Trophoblast cell (in vitro differentiated cells and primary cell): Measurements from ENCODE around the gene BBS9.

Experiments used
- DNase-seq, 2 donors: peaks; one replicate each; pipeline ENCODE4 v3.0.0-alpha.2; 2016
- H2AFZ ChIP-seq: 2 replicates; pipeline ENCODE4 v1.6.1; 2013; ENCODE audit warnings: low read length, moderate library complexity, mild to moderate bottlenecking; ENCODE audit not compliant: insufficient read depth, poor library complexity
- H2AK5ac ChIP-seq: 2 replicates; pipeline ENCODE4 v1.6.1; 2013; ENCODE audit warnings: mild to moderate bottlenecking, low read length
- H2BK120ac ChIP-seq: 2 replicates; pipeline ENCODE4 v1.6.1; 2013; ENCODE audit warnings: low read length, mild to moderate bottlenecking, moderate library complexity; ENCODE audit not compliant: insufficient read depth, poor library complexity
- H2BK12ac ChIP-seq: 2 replicates; pipeline ENCODE4 v1.6.1; 2013; ENCODE audit warnings: mild to moderate bottlenecking, low read length, moderate library complexity
- H2BK5ac ChIP-seq: 2 replicates; pipeline ENCODE4 v1.6.1; 2013; ENCODE audit warnings: low read length, low read depth, moderate library complexity, mild to moderate bottlenecking; ENCODE audit not compliant: poor library complexity
- H3K14ac ChIP-seq: 2 replicates; pipeline ENCODE4 v1.6.1; 2013; ENCODE audit warnings: mild to moderate bottlenecking, low read length
- H3K18ac ChIP-seq: 2 replicates; pipeline ENCODE4 v1.6.1; 2013; ENCODE audit warnings: mild to moderate bottlenecking, low read length
- H3K23ac ChIP-seq: 2 replicates; pipeline ENCODE4 v1.6.1; 2013; ENCODE audit warnings: low read length
- H3K27ac ChIP-seq: 2 replicates; pipeline ENCODE4 v1.5.1; 2013; ENCODE audit warnings: low read depth, mild to moderate bottlenecking, inconsistent platforms, low read length, moderate library complexity
- H3K27me3 ChIP-seq: 2 replicates; pipeline ENCODE4 v1.6.1; 2013; ENCODE audit warnings: inconsistent platforms, mild to moderate bottlenecking, low read length, moderate library complexity; ENCODE audit not compliant: insufficient read depth
- H3K36me3 ChIP-seq, 2 experiments: 1 replicate in 1 of 2; 2 replicates in 1 of 2; pipeline ENCODE4 v1.6.1; 2013; ENCODE audit warnings: low read length in 2 of 2, mild to moderate bottlenecking in 2 of 2, moderate library complexity in 1 of 2; ENCODE audit not compliant: insufficient read depth in 2 of 2, control insufficient read depth in 1 of 2
- H3K4ac ChIP-seq: 2 replicates; pipeline ENCODE4 v1.6.1; 2013; ENCODE audit warnings: low read depth, mild to moderate bottlenecking, low read length, moderate library complexity
- H3K4me1 ChIP-seq, 2 experiments: 1 replicate in 1 of 2; 2 replicates in 1 of 2; pipeline ENCODE4 v1.6.1; 2013; ENCODE audit warnings: low read length in 2 of 2, mild to moderate bottlenecking in 2 of 2, moderate library complexity in 1 of 2; ENCODE audit not compliant: insufficient read depth in 2 of 2, control insufficient read depth in 1 of 2
- H3K4me2 ChIP-seq: 2 replicates; pipeline ENCODE4 v1.6.1; 2013; ENCODE audit warnings: inconsistent platforms, mild to moderate bottlenecking, low read length, moderate library complexity
- H3K4me3 ChIP-seq: 2 replicates; pipeline ENCODE4 v1.5.1; 2013; ENCODE audit warnings: mild to moderate bottlenecking, low read depth, low read length, inconsistent platforms
- H3K79me1 ChIP-seq: one replicate; pipeline ENCODE4 v1.6.1; 2013; ENCODE audit warnings: low read length
- H3K79me2 ChIP-seq: 2 replicates; pipeline ENCODE4 v1.6.1; 2013; ENCODE audit warnings: low read length, mild to moderate bottlenecking; ENCODE audit not compliant: control insufficient read depth, insufficient read depth, poor library complexity
- H3K9ac ChIP-seq: 2 replicates; pipeline ENCODE4 v1.6.1; 2013; ENCODE audit warnings: mild to moderate bottlenecking, low read length
- H3K9me3 ChIP-seq: 2 replicates; pipeline ENCODE4 v1.6.1; 2013; ENCODE audit warnings: low read depth, mild to moderate bottlenecking, control low read depth, inconsistent platforms, low read length; ENCODE audit not compliant: insufficient read depth
- H4K12ac ChIP-seq: 2 replicates; pipeline ENCODE4 v1.6.1; 2013; ENCODE audit warnings: low read depth, mild to moderate bottlenecking, low read length, moderate library complexity
- H4K8ac ChIP-seq: 2 replicates; pipeline ENCODE4 v1.6.1; 2013; ENCODE audit warnings: low read depth, mild to moderate bottlenecking, low read length, moderate library complexity
- H4K91ac ChIP-seq: one replicate; pipeline ENCODE4 v1.6.1; 2013; ENCODE audit warnings: low read depth, mild to moderate bottlenecking, low read length, moderate library complexity
- WGBS: extraction: QIAGEN DNeasy Blood & Tissue Kit; methylation state at CpG from one replicate; pipeline ENCODE4 v1.1.7; 2013; ENCODE audit warnings: missing lambda C conversion rate; ENCODE audit not compliant: insufficient read length, insufficient coverage; ENCODE audit errors: extremely low coverage; 5-methylcytosine and 5-hydroxymethylcytosine counted together

The BBS9 gene

DNA sequence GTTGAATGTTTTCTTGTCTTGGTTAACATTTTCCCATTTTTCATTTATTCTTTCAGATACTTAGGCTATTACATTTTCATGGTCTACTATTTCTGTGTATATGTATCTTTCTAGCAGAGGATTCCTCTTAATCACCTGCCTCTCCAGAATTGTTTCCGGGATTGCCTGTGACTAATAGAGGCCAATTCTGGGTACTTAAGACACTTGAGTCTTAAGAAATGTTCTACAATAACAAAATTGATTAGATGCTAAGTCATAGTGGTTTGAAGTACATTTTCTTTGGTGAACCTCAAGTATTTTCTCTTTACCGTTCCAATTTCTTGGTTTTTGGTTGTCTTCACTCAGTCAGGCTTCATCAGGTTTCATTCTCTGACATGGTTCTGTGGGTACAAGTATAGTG lies 26.4 kb downstream of the BBS9 start:
- H2BK120ac ChIP-seq, result no peak overlapping the region
- no peak overlapping the region for H3K14ac ChIP-seq
- H4K8ac ChIP-seq, result no peak overlapping the region
- H3K4ac ChIP-seq, result no peak overlapping the region
- no peaks in the 10 kb centered on the region for H3K4me1 ChIP-seq
- H3K9me3 ChIP-seq, result no peaks in the 10 kb centered on the region
- H3K79me1 ChIP-seq, result no peaks in the 10 kb centered on the region
- DNase-seq, result no peak
- no peak overlapping the region for H3K18ac ChIP-seq
- H2BK5ac ChIP-seq, result no peak overlapping the region
- H3K4me2 ChIP-seq, result no peak overlapping the region
- H3K9ac ChIP-seq, result no peak overlapping the region
- no peaks in the 10 kb centered on the region for H3K79me2 ChIP-seq
- H4K91ac ChIP-seq, result no peak overlapping the region
- H3K27me3 ChIP-seq, result no peaks in the 10 kb centered on the region
- WGBS, result no CpG with 5 or more reads among the region's 2 CpGs
- H2BK12ac ChIP-seq, result no peak overlapping the region
- H4K12ac ChIP-seq, result no peak overlapping the region
- no peak overlapping the region for H3K27ac ChIP-seq
- no peaks in the 10 kb centered on the region for H3K36me3 ChIP-seq
- H3K23ac ChIP-seq, result no peak overlapping the region
- H2AFZ ChIP-seq, result no peak overlapping the region
- H2AK5ac ChIP-seq, result no peak overlapping the region
- H3K4me3 ChIP-seq, result no peak overlapping the region

DNA sequence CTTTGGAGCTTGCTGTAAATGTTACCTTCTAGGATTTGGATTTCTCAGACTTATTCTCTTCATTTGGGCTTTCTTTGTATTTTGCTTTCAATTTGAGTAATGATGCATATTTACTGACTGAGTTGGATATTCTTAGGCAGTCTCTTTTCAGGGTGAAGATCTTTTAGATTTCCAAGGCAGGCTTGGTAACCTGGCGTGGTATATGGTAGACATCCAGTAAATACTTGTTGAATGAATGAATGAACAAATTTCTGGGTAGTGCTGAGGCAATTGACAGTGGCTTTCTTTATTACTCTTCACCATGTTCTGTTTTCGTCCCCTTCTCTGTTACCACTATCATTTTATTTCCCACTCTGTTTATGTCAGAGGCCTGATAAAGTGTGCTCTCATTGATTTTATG lies 27.1 kb downstream of the BBS9 start:
- Histone ChIP-seq H3K79me2 (no peaks in the 10 kb centered on the region), H2AFZ (no peak overlapping the region), H3K4me1 (no peaks in the 10 kb centered on the region), H3K79me1 (no peaks in the 10 kb centered on the region), H3K27me3 (no peaks in the 10 kb centered on the region), H3K4ac (no peak overlapping the region), H4K91ac (no peak overlapping the region), H3K4me3 (no peak overlapping the region), H3K9me3 (no peaks in the 10 kb centered on the region), H2AK5ac (no peak overlapping the region), H3K36me3 (no peaks in the 10 kb centered on the region), H4K8ac (no peak overlapping the region), H3K9ac (no peak overlapping the region), H3K14ac (no peak overlapping the region), H4K12ac (no peak overlapping the region), H3K18ac (no peak overlapping the region), H2BK12ac (no peak overlapping the region), H2BK5ac (no peak overlapping the region), H2BK120ac (no peak overlapping the region), H3K23ac (no peak overlapping the region), H3K27ac (no peak overlapping the region), H3K4me2 (no peak overlapping the region)
- WGBS, result no CpG with 5 or more reads among the region's 2 CpGs
- DNase-seq, result no peak

DNA sequence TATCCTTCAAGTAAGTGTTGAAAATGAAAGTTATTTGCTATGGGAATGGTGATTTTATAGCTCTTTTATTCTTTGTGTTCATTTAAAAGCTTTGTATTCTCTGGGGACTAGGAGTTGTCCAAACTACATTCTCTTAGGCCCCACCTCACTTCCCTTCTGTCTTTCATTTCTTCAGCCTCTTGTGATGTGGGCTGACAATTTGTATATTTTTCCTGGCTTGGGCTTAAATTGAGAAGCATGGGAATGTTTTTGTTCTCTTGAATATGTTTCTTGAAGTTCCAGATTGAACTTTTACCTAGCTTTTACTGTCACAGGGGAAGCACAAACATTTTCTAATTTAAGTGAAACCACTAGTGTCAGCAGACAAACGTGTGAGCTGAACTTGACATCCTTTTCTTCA lies 27.9 kb downstream of the BBS9 start:
- Histone ChIP-seq H4K12ac (no peak overlapping the region), H3K4ac (no peak overlapping the region), H3K14ac (no peak overlapping the region), H2AK5ac (no peak overlapping the region), H3K4me3 (no peak overlapping the region), H2BK12ac (no peak overlapping the region), H3K79me2 (no peaks in the 10 kb centered on the region), H2AFZ (no peak overlapping the region), H3K4me2 (no peak overlapping the region), H3K27ac (no peak overlapping the region), H3K9me3 (no peaks in the 10 kb centered on the region), H2BK120ac (no peak overlapping the region), H3K18ac (no peak overlapping the region), H4K8ac (no peak overlapping the region), H3K23ac (no peak overlapping the region), H3K79me1 (no peaks in the 10 kb centered on the region), H3K36me3 (no peaks in the 10 kb centered on the region), H2BK5ac (no peak overlapping the region), H3K4me1 (no peaks in the 10 kb centered on the region), H3K9ac (no peak overlapping the region), H4K91ac (no peak overlapping the region), H3K27me3 (no peaks in the 10 kb centered on the region)
- no CpG with 5 or more reads among the region's 1 CpG for WGBS
- no peak for DNase-seq

DNA sequence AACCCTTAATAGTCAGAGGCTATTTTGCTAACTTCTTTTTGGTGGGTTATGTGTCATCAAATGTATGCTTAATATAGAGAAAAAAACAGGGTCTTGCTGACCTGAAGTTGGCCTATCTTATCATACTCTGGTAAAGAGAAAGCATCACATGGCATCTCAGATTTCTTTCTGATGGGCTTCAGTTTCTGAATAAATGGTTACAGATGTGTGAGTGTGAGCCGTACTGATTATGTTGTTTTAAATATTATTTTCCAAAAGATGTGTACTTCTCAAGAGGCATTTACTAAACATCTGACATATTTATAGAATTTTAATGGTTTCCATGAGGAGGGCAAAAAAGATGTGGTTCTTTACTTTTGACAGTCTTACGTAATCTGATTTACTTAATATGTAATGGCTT lies 28.4 kb downstream of the BBS9 start:
- H4K91ac ChIP-seq, result no peak overlapping the region
- H3K18ac ChIP-seq, result no peak overlapping the region
- no peak overlapping the region for H3K4me2 ChIP-seq
- H3K9me3 ChIP-seq, result no peaks in the 10 kb centered on the region
- WGBS, result no CpG with 5 or more reads among the region's 2 CpGs
- H3K79me1 ChIP-seq, result no peaks in the 10 kb centered on the region
- H3K79me2 ChIP-seq, result no peaks in the 10 kb centered on the region
- no peaks in the 10 kb centered on the region for H3K27me3 ChIP-seq
- no peak overlapping the region for H4K12ac ChIP-seq
- H3K27ac ChIP-seq, result no peak overlapping the region
- no peak overlapping the region for H3K4ac ChIP-seq
- H2BK120ac ChIP-seq, result no peak overlapping the region
- no peak for DNase-seq
- no peak overlapping the region for H3K14ac ChIP-seq
- no peak overlapping the region for H4K8ac ChIP-seq
- no peak overlapping the region for H2BK12ac ChIP-seq
- no peak overlapping the region for H2AFZ ChIP-seq
- no peaks in the 10 kb centered on the region for H3K36me3 ChIP-seq
- no peak overlapping the region for H3K23ac ChIP-seq
- H2BK5ac ChIP-seq, result no peak overlapping the region
- H3K4me1 ChIP-seq, result no peaks in the 10 kb centered on the region
- H3K4me3 ChIP-seq, result no peak overlapping the region
- no peak overlapping the region for H2AK5ac ChIP-seq
- no peak overlapping the region for H3K9ac ChIP-seq
